GM04503 (cell line): Measurements from ENCODE around the gene CPNE1.
"Not testable (repeated sequence)": the region's sequence is repeated elsewhere in the genome, so short reads cannot be mapped to it uniquely, and the experiment has no call there.

Source experiments
- DNase-seq: peaks from one replicate; pipeline ENCODE4 v3.0.0-alpha.2; 2012; ENCODE audit warnings: low read depth

CPNE1 gene

GRCh38 chr20:35664466-35665206, at the start of gene CPNE1, which contains the start of gene RBM12:
Gene CPNE1, minus strand, starts transcription at chr20:35664900. Its CDS starts 31,977 bp downstream, at chr20:35632923.
Gene RBM12, minus strand, starts transcription at chr20:35664900. Its CDS starts 9,578 bp downstream, at chr20:35655322.
- DNase-seq, result peak; percentile 61

DNA sequence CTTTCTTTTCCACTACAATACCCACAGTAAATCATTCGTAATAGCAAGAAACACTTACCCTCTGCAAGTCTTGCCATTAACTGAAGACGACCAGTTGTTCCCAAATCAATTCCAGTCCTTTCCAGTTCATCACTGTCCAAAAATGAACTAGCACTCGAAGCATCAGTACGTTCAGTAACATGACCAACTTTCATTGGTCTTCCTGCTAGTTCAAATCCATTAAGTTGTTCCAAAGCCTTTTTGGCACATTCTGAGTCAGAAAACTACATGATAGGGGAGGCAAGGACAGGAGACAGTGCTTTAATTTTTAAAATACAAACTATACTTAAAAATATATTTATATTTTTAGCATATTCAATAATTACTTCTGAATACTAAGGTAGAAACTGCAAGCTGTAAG, 49.4 kb upstream of the CPNE1 start:
- DNase-seq, result no peak

DNA sequence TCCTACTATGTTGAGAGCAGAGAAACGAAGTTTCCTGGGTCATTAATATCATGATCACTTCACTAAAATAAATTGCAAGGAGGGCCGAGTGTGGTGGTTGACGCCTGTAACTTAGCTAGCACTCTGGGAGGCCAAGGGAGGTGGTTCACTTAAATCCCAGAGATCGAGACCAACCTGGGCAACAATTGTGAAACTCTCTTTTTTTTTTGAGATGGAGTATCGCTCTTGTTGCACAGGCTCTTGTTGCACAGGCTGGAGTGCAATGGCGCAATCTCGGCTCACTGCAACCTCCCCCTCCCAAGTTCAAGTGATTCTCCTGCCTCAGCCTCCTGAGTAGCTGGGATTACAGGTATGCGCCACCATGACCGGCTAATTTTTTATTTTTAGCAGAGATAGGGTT, 48.4 kb upstream of the CPNE1 start:
- not testable (repeated sequence) for DNase-seq

GRCh38 chr20:35711588-35712209, 47.0 kb upstream of the CPNE1 start:
- no peak for DNase-seq

- no peak for DNase-seq
These were observed 46.3 kb upstream of the CPNE1 start for GRCh38 chr20:35710884-35711587.

DNA sequence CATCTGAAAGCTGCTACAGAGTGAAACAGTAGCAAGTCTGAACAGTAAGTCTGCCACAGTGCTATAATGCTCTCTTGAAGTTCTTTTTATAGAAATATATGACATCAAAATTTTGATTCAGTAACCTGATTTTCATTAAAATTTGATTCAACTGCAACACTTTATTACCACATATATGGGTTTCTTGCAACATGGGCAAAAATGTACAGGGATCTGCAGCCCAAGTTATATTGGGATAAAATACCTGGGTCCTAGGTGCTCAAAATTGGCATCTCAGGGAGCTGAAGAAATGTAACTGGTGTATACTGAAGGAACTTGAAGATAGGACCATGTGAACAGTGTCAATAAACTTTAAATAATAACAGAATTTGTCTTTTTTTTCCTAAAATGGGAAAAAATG, 45.3 kb upstream of the CPNE1 start:
- no peak for DNase-seq

GRCh38 chr20:35709259-35709658, 44.6 kb upstream of the CPNE1 start:
- no peak for DNase-seq

- no peak for DNase-seq
These were observed 43.8 kb upstream of the CPNE1 start for GRCh38 chr20:35708502-35708901.

GRCh38 chr20:35706591-35707529, 42.2 kb upstream of the CPNE1 start:
- not testable (repeated sequence) for DNase-seq

- DNase-seq, result not testable (repeated sequence)
These were observed 41.2 kb upstream of the CPNE1 start for GRCh38 chr20:35705894-35706293.

DNA sequence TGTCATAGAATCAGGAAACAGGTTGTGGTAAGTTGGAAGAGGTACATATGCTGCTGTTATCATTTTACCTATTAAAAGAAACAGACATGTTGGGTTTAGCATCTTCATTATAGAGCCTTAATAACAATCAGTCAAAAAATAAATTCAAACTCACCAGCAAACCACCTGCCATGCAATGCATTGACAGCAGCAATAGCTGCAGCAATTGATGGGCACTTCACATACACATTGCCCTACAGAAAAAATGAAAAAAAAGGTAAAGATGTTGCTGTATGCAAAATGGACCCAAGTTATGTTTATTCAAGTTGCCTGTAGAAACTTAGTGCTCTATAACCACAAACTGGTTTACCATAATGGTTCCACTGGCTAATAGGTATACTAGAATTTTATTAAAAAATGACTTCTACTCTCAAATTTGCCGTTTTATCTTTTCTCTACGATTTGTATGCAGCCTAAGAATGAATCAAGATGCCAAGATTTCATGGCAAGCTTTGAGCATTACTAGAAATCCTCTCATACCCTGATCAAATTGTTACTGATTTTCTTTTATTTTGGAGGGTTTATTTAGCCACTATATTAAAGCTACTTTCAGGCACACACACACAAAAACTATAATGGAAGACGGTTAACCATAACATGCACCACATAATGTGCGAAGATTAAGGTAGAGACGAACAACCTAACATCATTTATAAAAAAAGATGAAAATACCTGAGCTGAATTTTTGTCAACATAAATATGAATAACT, 40.0 kb upstream of the CPNE1 start:
- no peak for DNase-seq

DNA sequence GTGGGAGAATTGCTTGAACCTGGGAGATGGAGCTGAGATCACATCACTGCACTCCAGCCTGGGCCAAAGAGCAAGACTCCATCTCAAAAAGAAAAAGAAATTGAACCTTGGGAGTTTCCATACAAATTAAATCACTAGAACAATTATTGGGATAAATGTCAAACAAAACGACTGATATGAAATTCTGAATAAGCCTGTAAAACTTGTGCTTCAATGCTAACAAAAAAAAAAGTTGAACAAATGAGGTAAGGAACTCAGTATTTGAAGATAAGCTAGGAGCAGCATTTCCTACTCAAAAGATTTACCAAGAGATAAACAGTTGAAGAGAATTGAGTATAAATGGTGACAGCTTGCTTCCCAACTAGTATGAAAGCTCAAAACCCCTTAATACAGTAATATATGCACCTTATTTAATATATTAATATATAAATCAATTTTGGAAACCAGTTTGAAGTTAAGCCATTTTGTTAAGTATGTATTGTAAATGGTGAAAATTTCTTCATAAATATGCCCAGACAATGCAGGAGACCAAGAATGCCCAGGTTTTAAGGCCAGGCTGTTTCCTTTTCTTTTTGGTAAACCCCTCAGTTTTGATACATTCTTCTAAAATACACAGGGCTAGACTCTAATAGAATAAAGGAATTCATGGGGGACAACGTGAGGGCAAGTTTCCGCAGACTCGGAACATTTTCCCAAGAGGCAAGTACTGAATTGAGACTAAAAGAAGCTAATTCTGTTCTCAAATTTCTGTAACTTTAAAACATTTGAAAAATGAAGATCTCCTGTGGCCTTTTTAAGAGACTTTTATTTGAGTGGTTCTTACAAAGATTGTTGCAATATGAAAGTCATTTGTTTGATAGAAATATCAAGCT, 38.4 kb upstream of the CPNE1 start:
- no peak for DNase-seq

- peak; percentile 77 for DNase-seq
These were observed 37.5 kb upstream of the CPNE1 start for GRCh38 chr20:35702051-35702823.

DNA sequence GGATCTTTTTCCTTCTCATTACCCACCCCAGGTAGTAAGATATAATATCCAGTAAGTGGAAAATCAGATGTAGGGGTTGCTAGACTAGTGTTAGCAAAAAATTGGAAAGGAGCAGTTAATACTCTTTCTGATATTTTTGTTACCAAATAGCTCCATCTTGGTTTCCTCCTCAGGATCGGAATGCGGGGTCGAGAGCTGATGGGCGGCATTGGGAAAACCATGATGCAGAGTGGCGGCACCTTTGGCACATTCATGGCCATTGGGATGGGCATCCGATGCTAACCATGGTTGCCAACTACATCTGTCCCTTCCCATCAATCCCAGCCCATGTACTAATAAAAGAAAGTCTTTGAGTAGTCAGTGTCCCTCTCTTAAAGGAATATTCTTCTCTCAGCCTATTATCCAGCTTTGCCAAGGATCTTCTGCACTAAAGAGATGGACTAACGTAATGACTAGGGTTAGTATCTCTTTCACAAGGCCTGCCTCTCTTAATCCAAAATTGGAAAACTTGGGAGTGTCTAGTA, 36.0 kb upstream of the CPNE1 start:
- DNase-seq, result no peak

- DNase-seq, result no peak
These were observed 35.4 kb upstream of the CPNE1 start for GRCh38 chr20:35699957-35700624.

DNA sequence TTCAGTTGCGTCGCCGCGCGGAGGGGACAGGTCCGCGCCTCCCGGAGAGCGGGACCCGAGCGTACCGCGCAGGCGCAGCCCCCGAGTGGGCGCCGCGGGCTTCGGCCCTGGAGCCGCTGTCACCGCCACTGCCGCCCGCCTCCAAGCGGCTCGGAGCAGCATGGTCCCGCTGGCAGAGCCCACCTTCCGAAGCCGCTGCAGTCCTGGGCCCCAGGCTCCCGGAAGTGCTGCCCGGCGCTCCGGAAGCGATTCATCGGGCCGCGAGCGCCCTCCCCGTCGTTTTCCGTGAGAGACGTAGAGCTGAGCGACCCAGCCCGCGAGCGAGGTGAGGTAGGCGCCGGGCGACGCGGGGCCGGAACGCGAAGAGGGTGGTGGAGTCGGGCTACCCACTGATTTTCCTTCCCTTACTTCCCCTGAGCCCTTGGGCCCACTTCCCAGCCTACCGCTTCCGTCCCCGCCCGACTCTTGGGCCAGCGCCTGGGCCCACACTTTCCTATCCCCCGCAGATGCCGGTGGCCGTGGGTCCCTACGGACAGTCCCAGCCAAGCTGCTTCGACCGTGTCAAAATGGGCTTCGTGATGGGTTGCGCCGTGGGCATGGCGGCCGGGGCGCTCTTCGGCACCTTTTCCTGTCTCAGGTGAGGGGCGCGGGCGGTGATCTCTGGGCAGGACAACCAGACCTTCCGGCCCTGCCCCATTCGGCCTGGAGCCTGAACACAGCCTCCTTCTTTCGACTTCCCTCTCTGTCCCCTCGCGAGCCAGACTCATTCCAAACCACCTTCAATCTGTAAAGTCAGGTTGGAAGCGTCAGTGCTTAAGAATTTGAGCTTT, 34.6 kb upstream of the CPNE1 start, which contains the start of the genes NFS1 and ROMO1:
Gene NFS1 (minus strand): TSS at position 226 of the 830 bp plus-strand sequence. CDS start 64 bp downstream, at position 162.
Gene ROMO1 (plus strand): TSS at position 279 of the 830 bp plus-strand sequence. CDS start 228 bp downstream, at position 507.
- DNase-seq, result no peak
